Heart left ventricle (tissue), 16 donors: ENCODE data around the gene NDOR1. TPM values are rescaled to one million over a fixed set of nuclear protein-coding genes. Genes with fewer than 3 reads are reported as not detected.

Experiments used
- ATAC-seq, 4 donors: fragments of 200-7000 bp; cut with Tn5 transposase; one replicate each; pipeline ENCODE4 v1.9.1; 2020 to 2022; ENCODE audit warnings: moderate library complexity in 4 of 4, mild to moderate bottlenecking in 3 of 4, moderate number of reproducible peaks in 1 of 4
- DNase-seq, 5 donors: peaks; one replicate each; pipeline ENCODE4 v3.0.0-alpha.2; 2020
- H3K27ac ChIP-seq, 12 donors: fragments of 200-600 bp; sonication (generic) in 4 of 12; one replicate each; pipeline versions ENCODE4 v1.5.0 to v1.8.0; 2016 to 2022; ENCODE audit warnings: mild to moderate bottlenecking in 2 of 12
- H3K27me3 ChIP-seq, 9 donors: fragments of 200-600 bp; sonication (generic) in 2 of 9; one replicate each; pipeline versions ENCODE4 v1.5.1 to v1.8.0; 2016 to 2022; ENCODE audit warnings: mild to moderate bottlenecking in 3 of 9
- H3K36me3 ChIP-seq, 9 donors: fragments of 200-600 bp; sonication (generic) in 2 of 9; one replicate each; pipeline versions ENCODE4 v1.5.0 to v1.8.0; 2018 to 2022; ENCODE audit warnings: mild to moderate bottlenecking in 2 of 9
- H3K4me1 ChIP-seq, 12 donors: fragments of 200-600 bp; sonication (generic) in 4 of 12; one replicate each; pipeline versions ENCODE4 v1.5.0 to v1.8.0; 2016 to 2022; ENCODE audit warnings: mild to moderate bottlenecking in 3 of 12
- H3K4me3 ChIP-seq, 12 donors: fragments of 200-600 bp; sonication (generic) in 4 of 12; one replicate each; pipeline versions ENCODE4 v1.5.0 to v1.8.0; 2017 to 2022; ENCODE audit warnings: mild to moderate bottlenecking in 9 of 12, moderate library complexity in 4 of 12
- H3K9me3 ChIP-seq, 12 donors: fragments of 200-600 bp; sonication (generic) in 4 of 12; one replicate each; pipeline versions ENCODE4 v1.5.0 to v1.8.0; 2016 to 2022; ENCODE audit warnings: mild to moderate bottlenecking in 1 of 12
- POLR2A ChIP-seq, 2 donors: fragments of 450-650 bp; IDR thresholded peaks; one replicate each; pipeline ENCODE4 v1.6.1; 2017; ENCODE audit warnings: antibody characterized with exemption in 2 of 2, mild to moderate bottlenecking in 2 of 2, moderate library complexity in 2 of 2
- WGBS, 4 donors: extraction: QIAGEN DNeasy Blood & Tissue Kit in 2 of 4; methylation state at CpG; one replicate each; pipeline versions ENCODE4 v1.1.5 to v1.1.7; 2013 to 2018; 5-methylcytosine and 5-hydroxymethylcytosine counted together
- intact Hi-C, 10 donors: fragments of 100-400 bp; cut with DNase I; formaldehyde crosslinking; loops; one replicate each; pipeline versions ENCODE4 v1.11.1 to v1.14.2; 2022
- polyA plus RNA-seq, 2 donors: library from polyadenylated mRNA; stranded (reverse); fragments of 200-250 nt; gene quantifications; one replicate each; pipeline ENCODE4 v1.2.3, GENCODE V29; 2013
- total RNA-seq, 9 donors: library from RNA; depleted of rRNA in 2 of 9; stranded (reverse); fragments of >200 nt in 2 of 9; fragmentation: NEBNext Ultra II Directional in 3 of 9; extraction: Animal tissue kit (Norgen Biotek cat#: 25700) in 3 of 9; gene quantifications; one replicate each; pipeline versions ENCODE4 v1.1.0 to v1.2.4, GENCODE V29; 2016 to 2023
- TF ChIP-seq, protein P1 (sequence below), 12 donors: fragments of 200-600 bp; sonication (generic) in 4 of 12; IDR thresholded peaks; one replicate each; pipeline versions ENCODE4 v1.5.0 to v1.8.0; 2018 to 2022; ENCODE audit warnings: antibody characterized with exemption in 12 of 12, mild to moderate bottlenecking in 5 of 12
- donor health status: ischemic (EF 13 %, LVEDD 7.1; RV severe dilation, severe dysfunction).
- donor health status: healthy with polysubstance abuse.
- donor health status: DM: no; HTN: yes; CAD: no.
- donor health status: DM: no; HTN: no; CAD: no.
- donor health status: ischemic (EF 25% LVEDD 6.9; RV normal size, moderate dysfunction).
- donor health status: ischemic (EF 25% LVEDD 5.7; RV mildly dilated, moderate dysfunction).
- donor health status: healthy.
- donor health status: DM: yes; HTN: yes; CAD: no.
- donor health status: ischemic (EF 35%, LVEDD 5.7; RV mildly dilated, moderate dysfunction).
- donor health status: nonischemic (EF 11% LVEDD 7.7; RV severe dilation, severe dysfunction).
- donor health status: DM: yes; HTN: yes; CAD: no.
- donor health status: PGD.
- donor health status: ischemic (EF 29% LVEDD 5.4; RV normal size, mild dysfunction).
- donor health status: nonischemic (EF 23%, LVEDD 6.1; RV moderate dilation, normal function).

NDOR1 gene
- total and polyA plus RNA-seq, 11 donors: 4.5 to 9.6 (median 6.2) TPM

GRCh38 chr9:137161558-137162486 lies 43.7 kb upstream of the NDOR1 start:
- DNase-seq: no peak
- intact Hi-C loops: no loop called here
- 6 to 9% (median 8%) methylated on average over 16 to 69 of the region's 71 CpGs for WGBS, 4 donors

GRCh38 chr9:137162505-137163364 lies 42.8 kb upstream of the NDOR1 start:
- Histone ChIP-seq H3K9me3 (no peaks in the 10 kb centered on the region), H3K36me3 (no peaks in the 10 kb centered on the region), H3K27me3 (peaks cover 70 to 100% (median 96%) of the 10 kb centered on the region in 9 donors), H3K4me1 (peaks cover 0 to 30% (median 12%) of the 10 kb centered on the region in 12 donors), H3K4me3 (peak overlapping the region in 10 of 12 donors; percentile 15 to 41 (median 32)), H3K27ac (no peak overlapping the region)
- TF ChIP-seq, protein P1, sequence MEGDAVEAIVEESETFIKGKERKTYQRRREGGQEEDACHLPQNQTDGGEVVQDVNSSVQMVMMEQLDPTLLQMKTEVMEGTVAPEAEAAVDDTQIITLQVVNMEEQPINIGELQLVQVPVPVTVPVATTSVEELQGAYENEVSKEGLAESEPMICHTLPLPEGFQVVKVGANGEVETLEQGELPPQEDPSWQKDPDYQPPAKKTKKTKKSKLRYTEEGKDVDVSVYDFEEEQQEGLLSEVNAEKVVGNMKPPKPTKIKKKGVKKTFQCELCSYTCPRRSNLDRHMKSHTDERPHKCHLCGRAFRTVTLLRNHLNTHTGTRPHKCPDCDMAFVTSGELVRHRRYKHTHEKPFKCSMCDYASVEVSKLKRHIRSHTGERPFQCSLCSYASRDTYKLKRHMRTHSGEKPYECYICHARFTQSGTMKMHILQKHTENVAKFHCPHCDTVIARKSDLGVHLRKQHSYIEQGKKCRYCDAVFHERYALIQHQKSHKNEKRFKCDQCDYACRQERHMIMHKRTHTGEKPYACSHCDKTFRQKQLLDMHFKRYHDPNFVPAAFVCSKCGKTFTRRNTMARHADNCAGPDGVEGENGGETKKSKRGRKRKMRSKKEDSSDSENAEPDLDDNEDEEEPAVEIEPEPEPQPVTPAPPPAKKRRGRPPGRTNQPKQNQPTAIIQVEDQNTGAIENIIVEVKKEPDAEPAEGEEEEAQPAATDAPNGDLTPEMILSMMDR (IDR thresholded peaks at IDR 0.05): peak in 3 of 12 donors; percentile 6 to 22 (median 11)
- no peak for TF ChIP-seq POLR2A (IDR thresholded peaks at IDR 0.05)
- WGBS, 4 donors: 5 to 9% (median 6%) methylated on average over 20 to 74 of the region's 74 CpGs
- ATAC-seq: peak in 2 of 4 donors; percentile 41 to 44
- intact Hi-C loops: no loop called here
- no peak for DNase-seq

More at GRCh38 chr9:137161558-137162486, 43.7 kb upstream of the NDOR1 start:
- Histone ChIP-seq H3K36me3 (no peaks in the 10 kb centered on the region), H3K4me3 (no peak overlapping the region), H3K27me3 (peaks cover 68 to 100% (median 93%) of the 10 kb centered on the region in 9 donors), H3K4me1 (peaks cover 0 to 24% (median 10%) of the 10 kb centered on the region in 12 donors), H3K9me3 (no peaks in the 10 kb centered on the region), H3K27ac (no peak overlapping the region)
- TF ChIP-seq, protein P1 (IDR thresholded peaks at IDR 0.05): no peak
- TF ChIP-seq POLR2A (IDR thresholded peaks at IDR 0.05): no peak
- ATAC-seq: no peak

DNA sequence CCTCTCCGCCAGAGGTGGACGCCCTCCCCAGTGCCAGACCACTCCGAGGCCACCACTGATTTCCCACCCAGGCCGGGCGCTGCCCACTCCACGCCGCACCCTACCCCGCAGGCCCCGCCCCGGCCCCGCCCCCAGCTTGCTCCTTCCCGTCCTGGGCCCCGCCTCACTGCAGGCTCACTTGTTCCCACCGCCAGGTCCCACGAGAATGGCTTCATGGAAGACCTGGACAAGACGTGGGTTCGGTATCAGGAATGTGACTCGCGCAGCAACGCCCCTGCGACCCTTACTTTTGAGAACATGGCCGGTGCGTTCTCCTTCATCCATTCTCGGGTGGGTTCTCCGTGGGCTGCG lies 42.2 kb upstream of the NDOR1 start:
- TF ChIP-seq POLR2A (IDR thresholded peaks at IDR 0.05): no peak
- TF ChIP-seq, protein P1 (IDR thresholded peaks at IDR 0.05): no peak
- no peaks in the 10 kb centered on the region for H3K36me3 ChIP-seq
- H3K4me1 ChIP-seq: peaks cover under 1 to 36% (median 18%) of the 10 kb centered on the region in 12 donors
- peak overlapping the region in 10 of 12 donors; percentile 15 to 41 (median 32) for H3K4me3 ChIP-seq
- peak in 1 of 4 donors; percentile 4 for ATAC-seq
- WGBS, 4 donors: 29 to 49% (median 36%) methylated on average over 15 to 26 of the region's 26 CpGs
- peaks cover 71 to 100% (median 97%) of the 10 kb centered on the region in 9 donors for H3K27me3 ChIP-seq
- no peaks in the 10 kb centered on the region for H3K9me3 ChIP-seq
- H3K27ac ChIP-seq: no peak overlapping the region
- DNase-seq: no peak
- intact Hi-C loops: no loop called here
